GM18951 (cell line): Measurements from ENCODE around the gene IL1RL2.

Experiments used
- POLR2A ChIP-seq: IDR thresholded peaks from 4 replicates; pipeline ENCODE4 v1.6.1; 2011; ENCODE audit warnings: mild to moderate bottlenecking; ENCODE audit not compliant: insufficient read length, insufficient read depth; ENCODE audit errors: extremely low read depth
- in situ Hi-C: fragments of 300-500 bp; cut with MboI; formaldehyde crosslinking; loops from one replicate; pipeline ENCODE4 v1.12.0; 2022; ENCODE audit warnings: low sequenced_read_pairs, mixed read lengths, inconsistent platforms; ENCODE audit not compliant: unreplicated experiment

The IL1RL2 gene

GRCh38 chr2:102186791-102187495, at the start of gene IL1RL2:
Gene IL1RL2 (plus strand): TSS chr2:102187023. CDS start chr2:102187868, 845 bp downstream.
- TF ChIP-seq POLR2A, result no peak

GRCh38 chr2:102137138-102137537, 49.7 kb upstream of the IL1RL2 start:
- in situ Hi-C loops, result no loop called here
- no peak for TF ChIP-seq POLR2A

More at GRCh38 chr2:102186791-102187495, at the start of gene IL1RL2:
- in situ Hi-C loops, result no loop called here

GRCh38 chr2:102138331-102138730, 48.5 kb upstream of the IL1RL2 start:
- TF ChIP-seq POLR2A, result no peak
- in situ Hi-C loops, result no loop called here

GRCh38 chr2:102139851-102140250, 47.0 kb upstream of the IL1RL2 start:
- in situ Hi-C loops, result no loop called here
- no peak for TF ChIP-seq POLR2A

- in situ Hi-C loops, result no loop called here
- no peak for TF ChIP-seq POLR2A
These were observed 46.4 kb upstream of the IL1RL2 start for GRCh38 chr2:102140377-102140776.

- in situ Hi-C loops, result no loop called here
- no peak for TF ChIP-seq POLR2A
These were observed 45.5 kb upstream of the IL1RL2 start for GRCh38 chr2:102141011-102141943.

GRCh38 chr2:102141970-102142828, 44.6 kb upstream of the IL1RL2 start, which contains the start of gene IL1R1:
Gene IL1R1 (plus strand): TSS chr2:102142746. CDS start chr2:102157725, 14,979 bp downstream.
- no peak for TF ChIP-seq POLR2A
- in situ Hi-C loops, result no loop called here

- no peak for TF ChIP-seq POLR2A
- in situ Hi-C loops, result no loop called here
These were observed 43.9 kb upstream of the IL1RL2 start for GRCh38 chr2:102142829-102143449.

GRCh38 chr2:102143450-102143985, 43.3 kb upstream of the IL1RL2 start:
- no peak for TF ChIP-seq POLR2A
- in situ Hi-C loops, result no loop called here

- TF ChIP-seq POLR2A, result no peak
- in situ Hi-C loops, result no loop called here
These were observed 42.7 kb upstream of the IL1RL2 start for GRCh38 chr2:102144128-102144527.

GRCh38 chr2:102145107-102145506, 41.7 kb upstream of the IL1RL2 start:
- in situ Hi-C loops, result no loop called here
- no peak for TF ChIP-seq POLR2A

GRCh38 chr2:102145934-102146333, 40.9 kb upstream of the IL1RL2 start:
- in situ Hi-C loops, result no loop called here

More at GRCh38 chr2:102145934-102146333, 40.9 kb upstream of the IL1RL2 start:
- TF ChIP-seq POLR2A, result no peak
